IMR-90 (cell line): ENCODE measurements around the gene TTC7B. TPM values are rescaled to one million over a fixed set of nuclear protein-coding genes. Genes with fewer than 3 reads are reported as not detected.

Source experiments
- ATAC-seq: fragments of 200-7000 bp; cut with Tn5 transposase; 2 replicates; pipeline ENCODE4 v1.9.1; 2020; ENCODE audit warnings: low read depth, mild to moderate bottlenecking, moderate library complexity
- BruUV-seq: library from RNA; stranded (reverse); fragments of 400-500 nt; replicated peaks from 2 replicates; lab custom pipeline; 2021; lab: Mats Ljungman, UMichigan
- CTCF ChIA-PET: fragments of 300-600 bp; formaldehyde crosslinking; extraction: SDS; loops from one replicate; lab custom pipeline; 2021; ENCODE audit warnings: antibody characterized with exemption; lab: Yijun Ruan, JAX
- POLR2A ChIA-PET: fragments of 300-600 bp; sonication (Branson Sonifier 250); formaldehyde crosslinking; loops from one replicate; lab custom pipeline; 2022; ENCODE audit warnings: antibody characterized with exemption; ENCODE audit not compliant: unreplicated experiment; lab: Charles Lee
- DNase-seq: peaks from one replicate; pipeline ENCODE4 v3.0.0; 2013
- H2AFZ ChIP-seq: replicated peaks from 2 replicates; pipeline ENCODE3; 2013; ENCODE audit warnings: low read length, mild to moderate bottlenecking; ENCODE audit not compliant: poor library complexity
- H2AK5ac ChIP-seq: 2 replicates; pipeline ENCODE4 v1.6.1; 2013; ENCODE audit warnings: low read depth, low read length, inconsistent platforms
- H2AK9ac ChIP-seq: replicated peaks from 2 replicates; pipeline ENCODE3; 2013; ENCODE audit warnings: mild to moderate bottlenecking, low read depth, low read length, moderate library complexity; ENCODE audit not compliant: poor library complexity
- H2BK120ac ChIP-seq: 2 replicates; pipeline ENCODE4 v1.6.1; 2013; ENCODE audit warnings: low read depth, low read length, inconsistent platforms
- H2BK15ac ChIP-seq: 3 replicates; pipeline ENCODE4 v1.6.1; 2013; ENCODE audit warnings: low read depth, low read length, inconsistent platforms
- H2BK20ac ChIP-seq: 2 replicates; pipeline ENCODE4 v1.6.1; 2013; ENCODE audit warnings: low read depth, mild to moderate bottlenecking, inconsistent platforms, low read length, moderate library complexity
- H2BK5ac ChIP-seq: 2 replicates; pipeline ENCODE4 v1.6.1; 2013; ENCODE audit warnings: mild to moderate bottlenecking, low read depth, low read length, inconsistent platforms; ENCODE audit not compliant: poor library complexity, severe bottlenecking
- H3K14ac ChIP-seq: replicated peaks from 2 replicates; pipeline ENCODE4 v1.6.1; 2013; ENCODE audit warnings: low read depth, low read length, inconsistent platforms
- H3K18ac ChIP-seq: 2 replicates; pipeline ENCODE4 v1.6.1; 2013; ENCODE audit warnings: low read depth, low read length, control low read depth
- H3K23ac ChIP-seq: 2 replicates; pipeline ENCODE4 v1.6.1; 2013; ENCODE audit warnings: low read depth, low read length, inconsistent platforms
- H3K27ac ChIP-seq: 2 replicates; pipeline ENCODE4 v1.5.1; 2013; ENCODE audit warnings: mild to moderate bottlenecking, control low read depth, low read length; ENCODE audit not compliant: insufficient read depth
- H3K27me3 ChIP-seq: 2 replicates; pipeline ENCODE4 v1.6.1; 2013; ENCODE audit warnings: low read length; ENCODE audit not compliant: control insufficient read depth, insufficient read depth
- H3K36me3 ChIP-seq: 2 replicates; pipeline ENCODE4 v1.6.1; 2013; ENCODE audit warnings: low read length, mixed read lengths; ENCODE audit not compliant: control insufficient read depth, insufficient read depth
- H3K4ac ChIP-seq: 2 replicates; pipeline ENCODE4 v1.6.1; 2013; ENCODE audit warnings: low read depth, low read length, inconsistent platforms
- H3K4me1 ChIP-seq: 2 replicates; pipeline ENCODE4 v1.6.1; 2013; ENCODE audit warnings: low read length, mixed read lengths; ENCODE audit not compliant: control insufficient read depth, insufficient read depth
- H3K4me2 ChIP-seq: 2 replicates; pipeline ENCODE4 v1.6.1; 2013; ENCODE audit warnings: low read depth, mild to moderate bottlenecking, control low read depth, low read length, moderate library complexity
- H3K4me3 ChIP-seq: 2 replicates; pipeline ENCODE4 v1.5.1; 2013; ENCODE audit warnings: low read depth, mild to moderate bottlenecking, control low read depth, low read length, moderate library complexity; ENCODE audit not compliant: insufficient read depth
- H3K56ac ChIP-seq: 2 replicates; pipeline ENCODE4 v1.6.1; 2013; ENCODE audit warnings: low read length, inconsistent platforms; ENCODE audit not compliant: insufficient read depth; ENCODE audit errors: extremely low read depth
- H3K79me1 ChIP-seq, 2 experiments: 2 replicates each; pipeline ENCODE4 v1.6.1; 2013; ENCODE audit warnings: low read length in 2 of 2, inconsistent platforms in 1 of 2, low read depth in 1 of 2
- H3K9ac ChIP-seq: 2 replicates; pipeline ENCODE4 v1.6.1; 2013; ENCODE audit warnings: low read depth, low read length, control low read depth
- H3K9me1 ChIP-seq: 2 replicates; pipeline ENCODE4 v1.6.1; 2013; ENCODE audit warnings: low read length, inconsistent platforms; ENCODE audit not compliant: insufficient read depth
- H3K9me3 ChIP-seq: 2 replicates; pipeline ENCODE4 v1.6.1; 2013; ENCODE audit warnings: low read length; ENCODE audit not compliant: control insufficient read depth, insufficient read depth
- H4K20me1 ChIP-seq: 2 replicates; pipeline ENCODE4 v1.6.1; 2013; ENCODE audit warnings: low read length, inconsistent platforms; ENCODE audit not compliant: insufficient read depth
- H4K5ac ChIP-seq: 2 replicates; pipeline ENCODE4 v1.6.1; 2013; ENCODE audit warnings: mild to moderate bottlenecking, low read depth, low read length, control low read depth
- H4K8ac ChIP-seq, 2 experiments: 2 replicates each; pipeline ENCODE4 v1.6.1; 2013; ENCODE audit warnings: low read depth in 2 of 2, low read length in 2 of 2, control low read depth in 1 of 2, inconsistent platforms in 1 of 2
- H4K91ac ChIP-seq: 2 replicates; pipeline ENCODE4 v1.6.1; 2013; ENCODE audit warnings: low read depth, low read length, inconsistent platforms; ENCODE audit not compliant: insufficient read depth
- MAFK ChIP-seq: IDR thresholded peaks from 2 replicates; pipeline ENCODE4 v1.6.1; 2012; ENCODE audit warnings: low read depth, low read length, improper control_type of control experiment
- MAZ ChIP-seq: IDR thresholded peaks from 2 replicates; pipeline ENCODE4 v1.6.1; 2012; ENCODE audit warnings: low read depth, mild to moderate bottlenecking, low read length, improper control_type of control experiment, moderate library complexity, borderline replicate concordance
- RCOR1 ChIP-seq: IDR thresholded peaks from 2 replicates; pipeline ENCODE4 v1.6.1; 2012; ENCODE audit warnings: mild to moderate bottlenecking, low read length, improper control_type of control experiment; ENCODE audit not compliant: insufficient replicate concordance
- WGBS, 2 experiments: methylation state at CpG; one replicate each; pipeline versions ENCODE4 v1.1.5 to v1.1.7; 2013; ENCODE audit warnings: missing lambda C conversion rate in 2 of 2; ENCODE audit not compliant: insufficient read length in 1 of 2; ENCODE audit errors: extremely low coverage in 2 of 2; 5-methylcytosine and 5-hydroxymethylcytosine counted together
- dilution Hi-C: fragments of 300-500 bp; cut with HindIII; formaldehyde crosslinking; loops from one replicate; pipeline ENCODE4 v1.14.3; 2018; ENCODE audit warnings: low sequenced_read_pairs; ENCODE audit not compliant: unreplicated experiment
- in situ Hi-C: fragments of 300-500 bp; cut with MboI; formaldehyde crosslinking; loops from 3 replicates; pipeline ENCODE4 v1.14.3; 2019; ENCODE audit warnings: low sequenced_read_pairs, inconsistent platforms, mixed read lengths
- intact Hi-C: fragments of 100-400 bp; cut with micrococcal nuclease; formaldehyde crosslinking; loops from 2 replicates; pipeline ENCODE4 v1.10.0; 2022
- polyA plus RNA-seq, 3 experiments: library from polyadenylated mRNA; depleted of rRNA; stranded (reverse); fragments of >200 nt; gene quantifications; 2 replicates each; pipeline ENCODE4 v1.2.3, GENCODE V29; 2012; ENCODE audit warnings: low replicate concordance in 1 of 3
- total RNA-seq: library from RNA; depleted of rRNA; stranded (reverse); fragments of >200 nt; gene quantifications from 2 replicates; pipeline ENCODE4 v1.2.3, GENCODE V29; 2012
- TF ChIP-seq, protein P1 (sequence below): fragments of 150-350 bp; IDR thresholded peaks from 2 replicates; pipeline ENCODE4 v1.6.1; 2016; ENCODE audit warnings: low read depth, mild to moderate bottlenecking, low read length, moderate library complexity, borderline replicate concordance
- TF ChIP-seq, protein P2 (sequence below): conservative IDR thresholded peaks from 2 replicates; pipeline ENCODE4 v1.5.1; 2012; ENCODE audit warnings: mild to moderate bottlenecking, low read depth, low read length, improper control_type of control experiment

TTC7B gene
- total and polyA plus RNA-seq, 2 of the 4 experiments (the other 2 are of a cell fraction): 18.1 to 35.3 TPM

DNA sequence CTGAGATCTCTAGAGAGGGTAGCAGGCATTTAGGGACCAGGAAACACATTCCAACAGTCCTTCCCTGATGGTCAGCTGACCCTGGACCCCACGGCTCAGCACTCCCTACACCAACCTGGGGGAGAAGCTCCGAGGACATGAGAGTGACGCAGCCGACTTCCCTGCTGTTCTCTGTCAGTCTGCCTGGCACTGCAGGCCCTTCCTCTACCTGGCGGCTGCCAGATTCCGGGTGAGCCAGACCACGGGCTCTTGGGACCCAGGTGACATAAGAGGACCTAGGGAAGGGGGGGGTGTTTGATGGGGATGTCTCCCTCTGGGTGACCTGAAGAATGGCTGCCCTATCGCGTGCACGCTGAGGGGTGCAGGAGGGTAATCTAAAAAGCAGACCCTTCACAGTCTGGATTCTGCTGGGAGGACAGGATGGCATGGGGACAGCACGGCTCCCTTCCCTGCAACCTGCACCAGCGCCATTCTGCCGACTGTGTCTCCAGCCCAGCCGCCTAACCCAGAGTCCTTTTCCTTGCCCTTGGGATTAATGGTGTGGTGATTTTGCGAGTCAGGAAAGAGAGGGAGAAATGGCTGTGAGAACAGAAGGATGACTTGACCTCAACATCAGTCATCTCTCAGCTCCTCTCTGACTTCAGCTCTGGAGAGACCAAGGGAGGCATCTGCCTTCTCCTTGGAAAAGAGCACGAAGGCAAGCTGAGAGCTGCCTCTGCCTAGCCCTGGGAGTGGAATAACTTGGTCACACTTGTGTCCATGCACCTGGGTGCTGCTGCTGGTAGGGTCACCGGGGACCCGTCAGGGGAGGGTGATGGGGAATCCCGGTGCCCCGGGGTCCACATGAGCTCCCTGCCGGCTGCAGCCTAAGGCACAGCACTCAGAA is 260.9 kb downstream of the TTC7B start:
- Histone ChIP-seq H2BK5ac (no peak overlapping the region), H3K56ac (no peak overlapping the region), H3K4me3 (no peak overlapping the region), H2AFZ (no peak overlapping the region), H2BK120ac (no peak overlapping the region), H3K36me3 (0 out of 2 replicates have a peak, but pooled peaks cover 2% of the 10 kb centered on the region), H4K20me1 (no peaks in the 10 kb centered on the region; the same call in none of the 2 replicates), H3K9me3 (no peaks in the 10 kb centered on the region), H3K9me1 (peaks cover 12% of the 10 kb centered on the region), H3K23ac (no peak overlapping the region), H3K4me1 (peaks cover 5% of the 10 kb centered on the region; the same call in 1 of the 2 replicates), H3K4ac (no peak overlapping the region), H4K8ac (no peak overlapping the region), H2AK9ac (peak overlapping the region; percentile 62), H2BK20ac (no peak overlapping the region), H3K14ac (no peak overlapping the region), H3K18ac (no peak overlapping the region), H3K27ac (no peak overlapping the region), H3K79me1 (no peaks in the 10 kb centered on the region), H4K91ac (no peak overlapping the region), H2BK15ac (no peak overlapping the region), H3K9ac (no peak overlapping the region), H3K4me2 (no peak overlapping the region), H4K5ac (no peak overlapping the region), H2AK5ac (no peak overlapping the region), H3K27me3 (no peaks in the 10 kb centered on the region)
- POLR2A ChIA-PET: no interaction called here
- in situ Hi-C loops (no loop called here), intact Hi-C loops (no loop called here), dilution Hi-C loops (no loop called here)
- TF ChIP-seq RCOR1 (no peak), MAZ (no peak), MAFK (no peak)
- TF ChIP-seq, protein P1, sequence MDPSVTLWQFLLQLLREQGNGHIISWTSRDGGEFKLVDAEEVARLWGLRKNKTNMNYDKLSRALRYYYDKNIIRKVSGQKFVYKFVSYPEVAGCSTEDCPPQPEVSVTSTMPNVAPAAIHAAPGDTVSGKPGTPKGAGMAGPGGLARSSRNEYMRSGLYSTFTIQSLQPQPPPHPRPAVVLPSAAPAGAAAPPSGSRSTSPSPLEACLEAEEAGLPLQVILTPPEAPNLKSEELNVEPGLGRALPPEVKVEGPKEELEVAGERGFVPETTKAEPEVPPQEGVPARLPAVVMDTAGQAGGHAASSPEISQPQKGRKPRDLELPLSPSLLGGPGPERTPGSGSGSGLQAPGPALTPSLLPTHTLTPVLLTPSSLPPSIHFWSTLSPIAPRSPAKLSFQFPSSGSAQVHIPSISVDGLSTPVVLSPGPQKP: no peak
- TF ChIP-seq, protein P2, sequence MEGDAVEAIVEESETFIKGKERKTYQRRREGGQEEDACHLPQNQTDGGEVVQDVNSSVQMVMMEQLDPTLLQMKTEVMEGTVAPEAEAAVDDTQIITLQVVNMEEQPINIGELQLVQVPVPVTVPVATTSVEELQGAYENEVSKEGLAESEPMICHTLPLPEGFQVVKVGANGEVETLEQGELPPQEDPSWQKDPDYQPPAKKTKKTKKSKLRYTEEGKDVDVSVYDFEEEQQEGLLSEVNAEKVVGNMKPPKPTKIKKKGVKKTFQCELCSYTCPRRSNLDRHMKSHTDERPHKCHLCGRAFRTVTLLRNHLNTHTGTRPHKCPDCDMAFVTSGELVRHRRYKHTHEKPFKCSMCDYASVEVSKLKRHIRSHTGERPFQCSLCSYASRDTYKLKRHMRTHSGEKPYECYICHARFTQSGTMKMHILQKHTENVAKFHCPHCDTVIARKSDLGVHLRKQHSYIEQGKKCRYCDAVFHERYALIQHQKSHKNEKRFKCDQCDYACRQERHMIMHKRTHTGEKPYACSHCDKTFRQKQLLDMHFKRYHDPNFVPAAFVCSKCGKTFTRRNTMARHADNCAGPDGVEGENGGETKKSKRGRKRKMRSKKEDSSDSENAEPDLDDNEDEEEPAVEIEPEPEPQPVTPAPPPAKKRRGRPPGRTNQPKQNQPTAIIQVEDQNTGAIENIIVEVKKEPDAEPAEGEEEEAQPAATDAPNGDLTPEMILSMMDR: no peak
- CTCF ChIA-PET: no interaction called here
- ATAC-seq (no peak), DNase-seq (no peak)
- 88% methylated on average over 6 of the region's 21 CpGs; no CpG with 5 or more reads in 1 of the 2 experiments for WGBS, 2 experiments
- no TSS peak for BruUV-seq
